Measurements from ENCODE around the gene NLRP3. TPM values are rescaled to one million over a fixed set of nuclear protein-coding genes. Genes with fewer than 3 reads are reported as not detected.
"Not testable (repeated sequence)": the region's sequence is repeated elsewhere in the genome, so short reads cannot be mapped to it uniquely, and the experiment has no call there.

The NLRP3 gene
- total RNA-seq, 2 donors from 2014 or later: 1.1 to 1.4 TPM

GRCh38 chr1:247370786-247371732, 44.9 kb upstream of the NLRP3 start:
- no peak for TF ChIP-seq POLR2A (IDR thresholded peaks at IDR 0.05)
- no peak for TF ChIP-seq POLR2AphosphoS5 (IDR thresholded peaks at IDR 0.05)
- no peak for TF ChIP-seq CTCF (IDR thresholded peaks at IDR 0.05)
- WGBS: 85% methylated on average over 16 of the region's 16 CpGs
- Histone ChIP-seq H3K27me3 (replicated peaks; ENCODE audit: insufficient read depth) (no peaks in the 10 kb centered on the region), H3K4me3 (no peak overlapping the region), H3K4me1 (replicated peaks) (no peaks in the 10 kb centered on the region), H3K9me3 (no peaks in the 10 kb centered on the region), H3K27ac (no peak overlapping the region), H3K36me3 (no peaks in the 10 kb centered on the region)
- intact Hi-C loops (cut with DNase I): no loop called here
- no peak for DNase-seq (ENCODE audit: low spot score)

GRCh38 chr1:247371801-247372259, 44.1 kb upstream of the NLRP3 start:
- no peaks in the 10 kb centered on the region for H3K27me3 ChIP-seq (replicated peaks; ENCODE audit: insufficient read depth)
- no peak for DNase-seq (ENCODE audit: low spot score)
- H3K27ac ChIP-seq: no peak overlapping the region
- H3K36me3 ChIP-seq: no peaks in the 10 kb centered on the region
- H3K4me1 ChIP-seq (replicated peaks): no peaks in the 10 kb centered on the region
- TF ChIP-seq POLR2A (IDR thresholded peaks at IDR 0.05): no peak
- no peak for TF ChIP-seq CTCF (IDR thresholded peaks at IDR 0.05)
- no peak for TF ChIP-seq POLR2AphosphoS5 (IDR thresholded peaks at IDR 0.05)
- no peaks in the 10 kb centered on the region for H3K9me3 ChIP-seq
- intact Hi-C loops (cut with DNase I): no loop called here
- no peak overlapping the region for H3K4me3 ChIP-seq
- WGBS: 89% methylated on average over 16 of the region's 16 CpGs

- intact Hi-C loops (cut with DNase I): no loop called here
- no peaks in the 10 kb centered on the region for H3K4me1 ChIP-seq (replicated peaks)
- H3K27ac ChIP-seq: no peak overlapping the region
- no peaks in the 10 kb centered on the region for H3K36me3 ChIP-seq
- H3K4me3 ChIP-seq: peak overlapping the region in 1 of 2 donors; percentile 25
- no peaks in the 10 kb centered on the region for H3K9me3 ChIP-seq
- no peak for TF ChIP-seq POLR2AphosphoS5 (IDR thresholded peaks at IDR 0.05)
- no peak for TF ChIP-seq POLR2A (IDR thresholded peaks at IDR 0.05)
- peak in 2 of 4 experiments; percentile 12 to 47 for TF ChIP-seq CTCF (IDR thresholded peaks at IDR 0.05)
- no peak for DNase-seq (ENCODE audit: low spot score)
- no peaks in the 10 kb centered on the region for H3K27me3 ChIP-seq (replicated peaks; ENCODE audit: insufficient read depth)
- 11% methylated on average over 26 of the region's 26 CpGs for WGBS
Measured at GRCh38 chr1:247373721-247374141, 42.2 kb upstream of the NLRP3 start.

- H3K27ac ChIP-seq; H3K27me3 ChIP-seq (replicated peaks; ENCODE audit: insufficient read depth); H3K9me3 ChIP-seq; H3K4me3 ChIP-seq; intact Hi-C loops (cut with DNase I); H3K4me1 ChIP-seq (replicated peaks); DNase-seq (ENCODE audit: low spot score); H3K36me3 ChIP-seq: not testable (repeated sequence)
- WGBS: 80% methylated on average over 8 of the region's 8 CpGs
Measured at GRCh38 chr1:247374651-247375334, 41.2 kb upstream of the NLRP3 start.

- Histone ChIP-seq H3K27ac (no peak overlapping the region), H3K27me3 (replicated peaks; ENCODE audit: insufficient read depth) (no peaks in the 10 kb centered on the region), H3K4me1 (replicated peaks) (no peaks in the 10 kb centered on the region), H3K36me3 (no peaks in the 10 kb centered on the region), H3K9me3 (no peaks in the 10 kb centered on the region), H3K4me3 (no peak overlapping the region)
- intact Hi-C loops (cut with DNase I): no loop called here
- DNase-seq (ENCODE audit: low spot score): no peak
- TF ChIP-seq POLR2AphosphoS5 (IDR thresholded peaks at IDR 0.05) (no peak), CTCF (IDR thresholded peaks at IDR 0.05) (no peak), POLR2A (IDR thresholded peaks at IDR 0.05) (no peak)
- 89% methylated on average over 14 of the region's 14 CpGs for WGBS
Measured at GRCh38 chr1:247375747-247376146, 40.2 kb upstream of the NLRP3 start.

All from prostate gland (tissue), 2 donors.